H1 (cell line): ENCODE data around the gene LTBR. TPM values are rescaled to one million over a fixed set of nuclear protein-coding genes. Genes with fewer than 3 reads are reported as not detected.
A peak's percentile ranks its signal among the peaks of the same experiment; 100 is the strongest.

Experiments
- CHD1 ChIP-seq: IDR thresholded peaks from 2 replicates; pipeline ENCODE4 v1.6.1; 2012; ENCODE audit warnings: low read depth, low read length, improper control_type of control experiment
- EGR1 ChIP-seq: IDR thresholded peaks from 2 replicates; pipeline ENCODE4 v1.6.1; 2011; ENCODE audit warnings: low read depth, low read length, borderline replicate concordance
- GTF2F1 ChIP-seq: IDR thresholded peaks from 2 replicates; pipeline ENCODE4 v1.6.1; 2012; ENCODE audit warnings: low read depth, low read length, improper control_type of control experiment, borderline replicate concordance
- NRF1 ChIP-seq: IDR thresholded peaks from 2 replicates; pipeline ENCODE4 v1.6.1; 2011; ENCODE audit warnings: mild to moderate bottlenecking, low read depth, low read length, improper control_type of control experiment
- PHF8 ChIP-seq: fragments of 200-600 bp; sonication (generic); conservative IDR thresholded peaks from 2 replicates; pipeline ENCODE4 v1.7.1; 2012; ENCODE audit warnings: low read depth, mild to moderate bottlenecking, inconsistent platforms, low read length, moderate library complexity
- RAD21 ChIP-seq, 2 experiments: IDR thresholded peaks in 1 of 2; conservative IDR thresholded peaks in 1 of 2; 2 replicates each; pipeline ENCODE4 v1.6.1; 2011; ENCODE audit warnings: low read depth in 2 of 2, low read length in 2 of 2, improper control_type of control experiment in 1 of 2, inconsistent platforms in 1 of 2, mild to moderate bottlenecking in 1 of 2, moderate library complexity in 1 of 2
- SAP30 ChIP-seq: fragments of 300-600 bp; sonication (generic); IDR thresholded peaks from 2 replicates; pipeline ENCODE4 v1.7.1; 2012; ENCODE audit warnings: low read length, moderate library complexity, mild to moderate bottlenecking, inconsistent platforms; ENCODE audit not compliant: insufficient read depth, insufficient replicate concordance
- SP4 ChIP-seq: IDR thresholded peaks from 2 replicates; pipeline ENCODE4 v1.6.1; 2012; ENCODE audit warnings: low read length, inconsistent platforms
- SUZ12 ChIP-seq: fragments of 200-600 bp; sonication (generic); IDR thresholded peaks from 2 replicates; pipeline ENCODE4 v1.6.1; 2012; ENCODE audit warnings: mild to moderate bottlenecking, inconsistent platforms, low read length, moderate library complexity, mixed read lengths
- polyA plus RNA-seq, 7 experiments: library from polyadenylated mRNA; depleted of rRNA in 3 of 7; stranded (reverse) in 5 of 7; unstranded in 2 of 7; fragments of >200 nt in 5 of 7; fragments of 200-250 nt in 2 of 7; gene quantifications; 1 replicate in 5 of 7; 2 replicates in 1 of 7; 4 replicates in 1 of 7; pipeline versions ENCODE4 v1.2.1 to v1.2.3, GENCODE V29; 2011 to 2013; ENCODE audit warnings: missing spikeins in 2 of 7, mixed read lengths in 2 of 7
- total RNA-seq: library from RNA; stranded (reverse); fragmentation: NEBNext Ultra II Directional; extraction: Animal tissue kit (Norgen Biotek cat#: 25700); gene quantifications from 2 replicates; pipeline ENCODE4 v1.2.1, GENCODE V29; 2021
- TF ChIP-seq, protein P1 (sequence below): IDR thresholded peaks from 2 replicates; pipeline ENCODE4 v1.6.1; 2012; ENCODE audit warnings: inconsistent platforms
- TF ChIP-seq, protein P2 (sequence below), 3 experiments: IDR thresholded peaks; 1 replicate in 2 of 3; 2 replicates in 1 of 3; pipeline versions ENCODE4 v1.5.1 to v1.6.1; 2011; ENCODE audit warnings: low read length in 3 of 3, mild to moderate bottlenecking in 3 of 3, inconsistent platforms in 2 of 3, low read depth in 1 of 3, moderate library complexity in 1 of 3; ENCODE audit not compliant: insufficient read depth in 1 of 3; ENCODE audit errors: control extremely low read depth in 1 of 3
- TF ChIP-seq, protein P3 (sequence below): IDR thresholded peaks from 2 replicates; pipeline ENCODE4 v1.6.1; 2012; ENCODE audit warnings: inconsistent platforms

The LTBR gene
- total and polyA plus RNA-seq, 2 of the 8 experiments (the other 6 are each of a cell fraction or from before 2014, with no cell fraction given), result 5.1 to 6.3 TPM

DNA sequence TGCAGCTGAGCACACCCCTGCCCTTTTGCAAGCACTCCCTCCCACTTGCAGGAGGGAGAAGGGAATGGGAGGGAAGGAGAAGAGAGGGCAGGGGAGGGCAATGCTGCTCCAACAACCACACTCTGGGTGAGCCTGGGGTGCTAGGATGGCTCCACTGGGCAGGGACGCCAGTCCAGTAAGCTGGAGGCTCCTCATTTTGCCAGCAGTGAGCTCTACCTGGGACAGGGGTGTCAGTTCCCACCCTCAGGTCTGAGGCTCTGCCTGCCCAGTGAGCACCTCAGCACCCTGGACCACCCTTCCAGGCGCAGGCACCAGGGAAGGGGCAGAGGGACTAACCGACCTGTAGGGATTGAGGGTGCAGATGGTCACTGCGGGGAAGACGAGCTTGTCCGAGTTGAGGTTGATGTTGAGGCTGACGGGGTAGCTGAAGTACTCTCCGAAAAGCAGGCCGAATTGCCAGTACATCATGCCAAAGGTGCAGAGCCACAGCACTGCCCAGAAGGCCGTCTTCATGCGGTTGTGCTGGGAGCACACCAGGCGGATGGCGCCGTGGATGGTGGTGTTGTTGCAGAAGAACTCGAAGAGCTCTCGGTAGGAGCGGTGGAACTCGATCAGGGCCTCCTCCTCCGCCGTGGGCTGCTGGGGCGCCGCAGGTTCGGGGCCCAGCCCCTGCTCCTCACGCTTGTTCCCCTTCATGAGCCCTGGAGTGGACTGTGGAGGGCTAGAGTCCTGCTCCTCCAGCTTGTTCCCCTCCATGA lies 9.8 kb upstream of the LTBR start (continued):
- TF ChIP-seq PHF8 (no peak), RAD21 (IDR thresholded peaks at IDR 0.05 in 1 of 2, conservative IDR thresholded peaks at IDR 0.05 in 1 of 2; ENCODE audit: low read depth in 2 of 2, low read length in 2 of 2) (no peak), CHD1 (no peak), SAP30 (peak; percentile 94), SUZ12 (no peak), EGR1 (no peak), GTF2F1 (no peak), SP4 (no peak), NRF1 (no peak)
- TF ChIP-seq, protein P1, sequence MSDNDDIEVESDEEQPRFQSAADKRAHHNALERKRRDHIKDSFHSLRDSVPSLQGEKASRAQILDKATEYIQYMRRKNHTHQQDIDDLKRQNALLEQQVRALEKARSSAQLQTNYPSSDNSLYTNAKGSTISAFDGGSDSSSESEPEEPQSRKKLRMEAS, result 0 out of 2 replicates have a peak, but pooled peaks have one; percentile 11
- TF ChIP-seq, protein P2, sequence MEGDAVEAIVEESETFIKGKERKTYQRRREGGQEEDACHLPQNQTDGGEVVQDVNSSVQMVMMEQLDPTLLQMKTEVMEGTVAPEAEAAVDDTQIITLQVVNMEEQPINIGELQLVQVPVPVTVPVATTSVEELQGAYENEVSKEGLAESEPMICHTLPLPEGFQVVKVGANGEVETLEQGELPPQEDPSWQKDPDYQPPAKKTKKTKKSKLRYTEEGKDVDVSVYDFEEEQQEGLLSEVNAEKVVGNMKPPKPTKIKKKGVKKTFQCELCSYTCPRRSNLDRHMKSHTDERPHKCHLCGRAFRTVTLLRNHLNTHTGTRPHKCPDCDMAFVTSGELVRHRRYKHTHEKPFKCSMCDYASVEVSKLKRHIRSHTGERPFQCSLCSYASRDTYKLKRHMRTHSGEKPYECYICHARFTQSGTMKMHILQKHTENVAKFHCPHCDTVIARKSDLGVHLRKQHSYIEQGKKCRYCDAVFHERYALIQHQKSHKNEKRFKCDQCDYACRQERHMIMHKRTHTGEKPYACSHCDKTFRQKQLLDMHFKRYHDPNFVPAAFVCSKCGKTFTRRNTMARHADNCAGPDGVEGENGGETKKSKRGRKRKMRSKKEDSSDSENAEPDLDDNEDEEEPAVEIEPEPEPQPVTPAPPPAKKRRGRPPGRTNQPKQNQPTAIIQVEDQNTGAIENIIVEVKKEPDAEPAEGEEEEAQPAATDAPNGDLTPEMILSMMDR (IDR thresholded peaks at IDR 0.05; ENCODE audit: control extremely low read depth in 1 of 3, insufficient read depth in 1 of 3, low read depth in 1 of 3, low read length in 3 of 3), result no peak
- TF ChIP-seq, protein P3, sequence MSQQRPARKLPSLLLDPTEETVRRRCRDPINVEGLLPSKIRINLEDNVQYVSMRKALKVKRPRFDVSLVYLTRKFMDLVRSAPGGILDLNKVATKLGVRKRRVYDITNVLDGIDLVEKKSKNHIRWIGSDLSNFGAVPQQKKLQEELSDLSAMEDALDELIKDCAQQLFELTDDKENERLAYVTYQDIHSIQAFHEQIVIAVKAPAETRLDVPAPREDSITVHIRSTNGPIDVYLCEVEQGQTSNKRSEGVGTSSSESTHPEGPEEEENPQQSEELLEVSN, result no peak
